Measurements from ENCODE around the gene DYSF. TPM values are rescaled to one million over a fixed set of nuclear protein-coding genes. Genes with fewer than 3 reads are reported as not detected.

DYSF gene
- total RNA-seq, 1 donor from 2014 or later, result 112 TPM

DNA sequence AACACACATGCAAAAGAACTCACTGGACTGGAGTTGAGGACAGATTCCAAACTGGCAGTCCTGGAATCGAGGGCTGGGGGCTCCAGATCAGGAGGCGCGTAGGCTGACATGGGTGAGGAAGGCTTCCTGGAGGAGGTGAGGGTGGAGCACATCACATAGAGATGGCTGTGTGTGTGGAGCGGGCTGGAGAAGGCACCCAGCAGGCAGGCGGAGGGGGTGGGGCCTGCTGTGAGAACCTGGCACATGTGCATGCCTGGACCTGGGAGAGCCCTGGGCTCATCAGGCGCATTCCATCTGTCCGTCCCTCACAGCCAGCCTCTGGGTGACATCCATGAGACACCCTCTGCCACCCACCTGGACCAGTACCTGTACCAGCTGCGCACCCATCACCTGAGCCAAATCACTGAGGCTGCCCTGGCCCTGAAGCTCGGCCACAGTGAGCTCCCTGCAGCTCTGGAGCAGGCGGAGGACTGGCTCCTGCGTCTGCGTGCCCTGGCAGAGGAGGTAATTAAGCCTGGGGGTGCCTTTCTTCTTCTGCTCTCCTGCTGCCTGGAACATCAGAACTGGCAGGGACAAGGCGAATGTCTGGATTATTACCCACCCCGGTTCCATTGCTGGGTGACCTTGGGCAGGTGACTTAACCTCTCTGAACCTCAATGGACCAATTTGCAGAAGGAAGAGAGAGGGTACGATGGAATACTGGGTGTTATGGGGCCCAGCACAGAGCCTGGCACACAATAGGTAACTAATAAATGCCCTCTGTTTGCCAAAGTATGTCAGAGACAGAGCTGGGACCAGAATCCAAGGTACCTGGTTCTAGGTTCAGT lies 108.3 kb downstream of the DYSF start:
- Mint-ChIP-seq H3K27ac (ENCODE audit: unreplicated experiment) (no peak overlapping the region), H3K4me1 (ENCODE audit: low read depth) (peaks cover 65% of the 10 kb centered on the region), H3K36me3 (ENCODE audit: low read depth) (peaks cover 12% of the 10 kb centered on the region), H3K27me3 (ENCODE audit: low read depth) (no peaks in the 10 kb centered on the region), H3K9me3 (ENCODE audit: low read depth) (no peaks in the 10 kb centered on the region), H3K4me3 (ENCODE audit: unreplicated experiment) (no peak overlapping the region)
- DNase-seq (ENCODE audit: low spot score), result peak; percentile 68
- TF ChIP-seq CTCF (IDR thresholded peaks at IDR 0.05), result no peak

DNA sequence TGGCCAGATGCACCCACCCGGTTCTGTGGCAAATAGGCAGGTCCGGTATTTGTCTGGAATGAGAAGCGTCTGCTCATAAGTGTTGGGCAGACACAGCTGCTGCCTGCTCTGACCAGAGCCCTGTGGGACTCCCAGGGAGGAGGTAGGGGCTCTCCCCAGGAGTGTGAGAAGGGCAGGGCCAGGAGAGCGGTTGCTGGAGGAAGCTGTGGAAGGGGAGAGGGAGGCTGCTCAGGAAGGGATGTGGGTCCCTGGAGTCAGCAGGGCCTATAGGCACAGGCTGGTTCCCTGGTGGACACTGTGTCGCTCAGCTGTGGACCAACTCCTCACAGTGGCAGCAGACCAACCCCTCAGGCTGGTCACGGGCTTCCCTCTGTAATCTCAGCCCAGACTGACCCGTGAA lies 109.2 kb downstream of the DYSF start:
- TF ChIP-seq CTCF (IDR thresholded peaks at IDR 0.05), result no peak
- no peaks in the 10 kb centered on the region for H3K27me3 Mint-ChIP-seq (ENCODE audit: low read depth)
- H3K27ac Mint-ChIP-seq (ENCODE audit: unreplicated experiment), result peak overlapping the region; percentile 41
- peak; percentile 62 for DNase-seq (ENCODE audit: low spot score)
- no peak overlapping the region for H3K4me3 Mint-ChIP-seq (ENCODE audit: unreplicated experiment)
- H3K9me3 Mint-ChIP-seq (ENCODE audit: low read depth), result no peaks in the 10 kb centered on the region
- peaks cover 65% of the 10 kb centered on the region for H3K4me1 Mint-ChIP-seq (ENCODE audit: low read depth)
- peaks cover 9% of the 10 kb centered on the region for H3K36me3 Mint-ChIP-seq (ENCODE audit: low read depth)

GRCh38 chr2:71563872-71564271 lies 110.5 kb downstream of the DYSF start:
- H3K27me3 Mint-ChIP-seq (ENCODE audit: low read depth), result no peaks in the 10 kb centered on the region
- TF ChIP-seq CTCF (IDR thresholded peaks at IDR 0.05), result no peak
- H3K27ac Mint-ChIP-seq (ENCODE audit: unreplicated experiment), result no peak overlapping the region
- H3K9me3 Mint-ChIP-seq (ENCODE audit: low read depth), result no peaks in the 10 kb centered on the region
- DNase-seq (ENCODE audit: low spot score), result peak; percentile 93
- no peak overlapping the region for H3K4me3 Mint-ChIP-seq (ENCODE audit: unreplicated experiment)
- peaks cover 56% of the 10 kb centered on the region for H3K4me1 Mint-ChIP-seq (ENCODE audit: low read depth)
- H3K36me3 Mint-ChIP-seq (ENCODE audit: low read depth), result peaks cover 9% of the 10 kb centered on the region

DNA sequence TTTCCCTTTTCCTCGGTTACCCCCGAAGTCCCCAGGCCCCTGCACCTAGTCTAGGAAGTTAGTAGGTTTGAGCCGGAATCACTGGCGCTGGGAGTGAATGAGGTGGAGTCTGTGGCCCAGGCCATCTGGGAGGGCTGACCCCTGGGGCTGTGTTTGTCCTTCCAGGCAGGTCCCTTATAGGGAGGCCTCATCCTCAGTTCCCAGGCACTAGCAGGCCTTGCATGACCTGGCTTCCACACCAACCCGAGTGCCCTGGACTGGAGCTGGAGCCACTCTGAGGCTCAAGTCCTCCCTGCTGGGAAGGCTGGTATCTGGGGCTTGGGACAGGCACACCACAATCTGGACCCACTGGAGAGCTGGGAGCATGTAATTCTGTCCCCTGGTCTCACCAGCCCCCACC lies 111.0 kb downstream of the DYSF start:
- H3K9me3 Mint-ChIP-seq (ENCODE audit: low read depth), result no peaks in the 10 kb centered on the region
- peak; percentile 59 for DNase-seq (ENCODE audit: low spot score)
- no peak for TF ChIP-seq CTCF (IDR thresholded peaks at IDR 0.05)
- H3K4me3 Mint-ChIP-seq (ENCODE audit: unreplicated experiment), result no peak overlapping the region
- H3K4me1 Mint-ChIP-seq (ENCODE audit: low read depth), result peaks cover 52% of the 10 kb centered on the region
- H3K27ac Mint-ChIP-seq (ENCODE audit: unreplicated experiment), result no peak overlapping the region
- H3K36me3 Mint-ChIP-seq (ENCODE audit: low read depth), result peaks cover 9% of the 10 kb centered on the region
- no peaks in the 10 kb centered on the region for H3K27me3 Mint-ChIP-seq (ENCODE audit: low read depth)

DNA sequence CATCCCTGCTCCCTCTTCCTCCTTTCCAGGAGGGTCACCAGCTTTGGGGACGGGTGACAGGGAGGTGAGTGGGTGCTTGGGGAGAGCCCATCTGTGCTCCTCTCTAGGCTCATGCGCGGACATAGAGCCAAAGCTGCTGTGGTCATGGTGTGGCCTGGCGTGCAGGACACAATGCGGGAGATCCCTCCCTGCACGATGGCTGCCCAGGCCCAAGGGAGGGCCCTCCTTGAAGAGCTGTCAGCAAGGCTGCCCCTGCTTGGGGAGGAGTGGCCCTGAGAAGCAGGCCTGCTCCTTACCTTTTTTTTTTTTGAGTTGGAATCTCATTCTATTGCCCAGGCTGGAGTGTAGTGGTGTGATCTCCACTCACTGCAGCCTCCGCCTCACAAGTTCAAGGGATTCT lies 111.4 kb downstream of the DYSF start:
- Mint-ChIP-seq H3K36me3 (ENCODE audit: low read depth) (peaks cover 8% of the 10 kb centered on the region), H3K27ac (ENCODE audit: unreplicated experiment) (peak overlapping the region; percentile 41), H3K27me3 (ENCODE audit: low read depth) (no peaks in the 10 kb centered on the region), H3K4me1 (ENCODE audit: low read depth) (peaks cover 52% of the 10 kb centered on the region), H3K4me3 (ENCODE audit: unreplicated experiment) (no peak overlapping the region), H3K9me3 (ENCODE audit: low read depth) (no peaks in the 10 kb centered on the region)
- TF ChIP-seq CTCF (IDR thresholded peaks at IDR 0.05), result no peak
- DNase-seq (ENCODE audit: low spot score), result peak; percentile 69
